LNCaP clone FGC (cell line): Measurements from ENCODE around the gene ZNF892.

Experiments
- DNase-seq: peaks from one replicate; pipeline ENCODE4 v3.0.0-alpha.2; 2011; ENCODE audit warnings: low read depth
- H3K4me3 ChIP-seq: 2 replicates; pipeline ENCODE4 v1.5.1; 2011; ENCODE audit warnings: mild to moderate bottlenecking, low read depth, low read length, control low read depth
- TF ChIP-seq, protein P1 (sequence below): IDR thresholded peaks from 2 replicates; pipeline ENCODE4 v1.5.1; 2012; ENCODE audit warnings: mild to moderate bottlenecking; ENCODE audit not compliant: control insufficient read depth, insufficient read depth; ENCODE audit errors: extremely low read depth

The ZNF892 gene

DNA sequence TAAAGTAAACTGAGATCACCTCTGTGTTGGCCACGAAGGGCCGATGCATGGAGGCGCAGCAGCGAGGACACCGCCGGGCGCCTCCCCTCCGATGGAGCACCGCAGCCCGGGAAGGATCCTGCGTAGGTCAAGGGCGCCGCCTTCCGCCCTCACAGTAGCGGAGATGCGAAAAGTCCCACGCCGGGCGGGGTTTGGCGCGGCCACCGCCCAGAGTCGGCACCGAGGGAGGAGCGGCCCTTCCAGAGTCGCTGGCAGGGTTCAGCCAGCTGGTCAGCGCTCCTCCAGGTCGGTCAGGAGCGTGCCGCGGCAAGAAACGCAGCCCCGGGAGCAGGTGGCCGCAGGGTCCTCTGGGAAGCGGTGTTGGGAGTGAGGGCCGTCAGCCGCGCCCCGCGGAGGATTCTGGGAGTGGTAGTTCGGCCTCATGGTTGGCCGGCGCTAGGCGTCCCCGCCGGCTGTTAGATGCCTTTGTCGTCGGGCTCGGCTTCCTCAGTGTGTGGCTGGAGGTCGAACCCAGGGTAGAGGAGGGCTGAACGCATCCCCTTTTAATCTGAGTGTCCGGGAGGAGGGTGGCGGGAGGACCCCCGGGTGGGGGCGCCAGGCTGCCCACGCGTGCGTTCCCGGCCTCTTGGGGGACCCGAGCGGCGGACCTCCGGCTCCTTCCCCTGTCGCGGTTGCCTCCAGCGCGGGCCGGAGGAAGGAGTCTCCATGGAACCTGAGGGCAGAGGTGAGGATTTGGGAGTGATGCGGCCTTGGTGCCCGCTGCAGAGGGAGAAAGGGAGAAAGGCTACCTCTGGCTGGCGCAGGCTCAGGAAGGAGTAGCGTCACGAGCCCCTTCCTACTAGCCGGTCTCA lies at the start of gene ZNF892:
Gene ZNF892 (plus strand): TSS at position 411 of the 851 bp plus-strand sequence. CDS start 295 bp downstream, at position 706.
- peak within 1 kb of the TSS; percentile 80 for H3K4me3 ChIP-seq
- DNase-seq = peak; percentile 86
- TF ChIP-seq, protein P1, sequence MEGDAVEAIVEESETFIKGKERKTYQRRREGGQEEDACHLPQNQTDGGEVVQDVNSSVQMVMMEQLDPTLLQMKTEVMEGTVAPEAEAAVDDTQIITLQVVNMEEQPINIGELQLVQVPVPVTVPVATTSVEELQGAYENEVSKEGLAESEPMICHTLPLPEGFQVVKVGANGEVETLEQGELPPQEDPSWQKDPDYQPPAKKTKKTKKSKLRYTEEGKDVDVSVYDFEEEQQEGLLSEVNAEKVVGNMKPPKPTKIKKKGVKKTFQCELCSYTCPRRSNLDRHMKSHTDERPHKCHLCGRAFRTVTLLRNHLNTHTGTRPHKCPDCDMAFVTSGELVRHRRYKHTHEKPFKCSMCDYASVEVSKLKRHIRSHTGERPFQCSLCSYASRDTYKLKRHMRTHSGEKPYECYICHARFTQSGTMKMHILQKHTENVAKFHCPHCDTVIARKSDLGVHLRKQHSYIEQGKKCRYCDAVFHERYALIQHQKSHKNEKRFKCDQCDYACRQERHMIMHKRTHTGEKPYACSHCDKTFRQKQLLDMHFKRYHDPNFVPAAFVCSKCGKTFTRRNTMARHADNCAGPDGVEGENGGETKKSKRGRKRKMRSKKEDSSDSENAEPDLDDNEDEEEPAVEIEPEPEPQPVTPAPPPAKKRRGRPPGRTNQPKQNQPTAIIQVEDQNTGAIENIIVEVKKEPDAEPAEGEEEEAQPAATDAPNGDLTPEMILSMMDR = peak; percentile 67

DNA sequence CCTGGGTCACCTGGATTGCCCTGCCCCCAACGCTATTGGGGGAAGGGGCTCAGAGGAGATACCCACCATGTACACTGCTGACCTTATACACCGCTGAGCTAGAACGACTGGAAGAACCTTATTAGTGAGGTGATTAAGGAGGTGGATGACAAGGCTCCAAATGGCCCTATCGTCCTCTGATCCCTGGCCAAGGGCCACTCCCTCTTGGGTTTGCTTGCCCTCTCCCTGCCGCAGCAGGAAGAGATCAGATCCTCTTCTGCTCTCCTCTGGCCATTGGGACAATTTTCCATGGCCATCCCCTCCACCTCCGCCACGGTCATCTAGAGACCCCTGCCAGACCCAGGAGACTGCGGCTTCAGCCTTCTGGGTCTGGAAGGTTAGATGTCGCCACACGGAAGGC lies 48.9 kb upstream of the ZNF892 start:
- peak overlapping the region; percentile 67 for H3K4me3 ChIP-seq
- TF ChIP-seq, protein P1 = no peak
- no peak for DNase-seq

DNA sequence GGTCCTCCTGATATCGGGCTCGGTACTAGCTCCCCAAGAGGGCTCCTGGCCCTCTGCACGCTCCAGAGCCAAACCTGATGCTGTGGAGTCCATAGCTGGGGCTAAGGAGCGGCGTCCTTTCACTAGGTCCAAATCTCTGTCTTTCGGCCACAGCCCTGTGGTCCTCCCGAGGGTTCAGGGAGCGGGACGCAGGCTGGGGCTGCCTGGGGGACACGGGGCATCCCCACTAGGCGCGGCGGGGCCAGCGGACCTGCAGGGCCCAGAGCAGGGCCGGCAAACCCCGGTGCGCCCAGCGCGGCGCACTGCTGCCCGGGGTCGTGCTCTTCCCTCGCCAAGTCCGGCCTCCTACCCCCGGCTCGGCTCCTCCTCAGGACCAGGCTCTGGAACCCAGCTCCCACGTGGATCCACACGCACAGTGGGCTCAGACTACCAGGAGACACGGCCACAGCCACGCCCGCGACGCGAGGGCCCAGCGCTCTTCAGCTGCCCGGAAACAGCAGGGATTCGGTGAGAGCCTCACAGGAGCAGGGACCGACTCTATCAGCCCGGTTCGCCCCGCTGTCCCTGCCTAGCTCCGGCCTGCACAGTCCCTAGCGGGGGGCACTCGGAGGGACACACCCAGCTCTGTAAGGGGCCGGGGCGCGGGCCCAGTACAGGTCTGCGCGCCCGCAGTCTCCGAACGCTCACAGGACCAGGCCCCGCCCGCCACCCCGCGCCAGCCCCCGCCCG lies 48.3 kb upstream of the ZNF892 start:
- DNase-seq = no peak
- H3K4me3 ChIP-seq = peak overlapping the region; percentile 67
- TF ChIP-seq, protein P1 = no peak

- no peak for DNase-seq
- TF ChIP-seq, protein P1 = no peak
- H3K4me3 ChIP-seq = peak within 1 kb of the TSS; percentile 67
Measured at GRCh38 chr2:95159690-95160449, 47.5 kb upstream of the ZNF892 start, which contains the start of gene ZNF514. TSS of gene ZNF514 (minus strand) at chr2:95159848. CDS start at chr2:95153253, 6,595 bp downstream.

GRCh38 chr2:95165030-95165370 lies 42.3 kb upstream of the ZNF892 start:
- DNase-seq = no peak
- TF ChIP-seq, protein P1 = no peak
- H3K4me3 ChIP-seq = peak overlapping the region; percentile 93

DNA sequence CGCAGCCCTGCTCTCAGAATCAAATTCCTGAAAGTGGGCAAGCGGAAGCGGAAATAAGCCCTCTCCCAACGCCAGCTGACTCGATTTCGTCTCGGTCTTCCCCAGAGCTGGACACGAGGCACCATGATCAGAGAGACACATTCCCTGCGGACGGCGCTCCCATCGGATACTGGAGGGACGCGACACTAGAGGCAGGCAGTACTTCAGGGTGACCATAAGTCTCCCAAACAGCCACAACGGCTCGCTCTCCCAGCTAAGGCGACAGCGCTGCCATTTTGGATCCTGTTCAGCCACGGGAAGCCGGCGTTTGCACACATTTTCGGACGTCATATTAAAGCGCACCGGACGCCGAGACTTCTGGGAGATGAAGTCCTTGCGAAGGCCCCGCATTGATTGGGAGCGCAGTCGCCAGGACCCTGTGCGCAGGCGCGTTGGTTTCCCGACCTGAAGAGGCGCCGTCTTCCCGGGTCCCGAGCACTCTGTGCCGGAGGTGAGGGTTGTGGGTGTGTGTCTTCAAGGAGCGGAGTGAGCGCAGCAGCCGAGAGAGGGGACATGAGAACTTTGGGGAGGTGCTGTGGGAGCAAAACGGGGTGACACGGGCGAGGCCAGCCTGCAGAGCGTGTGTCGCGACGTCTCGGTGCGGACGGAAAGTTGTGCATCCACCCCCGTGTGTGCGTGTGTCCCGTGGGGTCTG lies 41.8 kb upstream of the ZNF892 start, which contains the start of gene ZNF2:
Gene ZNF2 (plus strand): TSS at position 439 of the 694 bp plus-strand sequence. CDS start 10,418 bp downstream, outside the sequence.
- TF ChIP-seq, protein P1 = no peak
- DNase-seq = peak; percentile 91
- peak within 1 kb of the TSS; percentile 93 for H3K4me3 ChIP-seq
